ENCODE data around the gene TMEM132D. TPM values are rescaled to one million over a fixed set of nuclear protein-coding genes. Genes with fewer than 3 reads are reported as not detected.

The TMEM132D gene
- total RNA-seq, 2 donors from 2014 or later, result not detected

GRCh38 chr12:129790331-129790730, 113.5 kb downstream of the TMEM132D start:
- no peak overlapping the region for H3K27ac Mint-ChIP-seq
- no peak for DNase-seq (ENCODE audit: low spot score in 2 of 2)
- H3K9me3 Mint-ChIP-seq, result peaks cover 7 to 13% of the 10 kb centered on the region in 2 donors
- no peak for ATAC-seq
- H3K36me3 Mint-ChIP-seq, result peaks cover 0 to 4% of the 10 kb centered on the region in 2 donors

GRCh38 chr12:129789921-129790320, 113.9 kb downstream of the TMEM132D start:
- Mint-ChIP-seq H3K9me3 (peaks cover 7 to 13% of the 10 kb centered on the region in 2 donors), H3K36me3 (peaks cover 0 to 4% of the 10 kb centered on the region in 2 donors), H3K27ac (no peak overlapping the region)
- DNase-seq (ENCODE audit: low spot score in 2 of 2) (no peak), ATAC-seq (no peak)

- DNase-seq (ENCODE audit: low spot score in 2 of 2) (no peak), ATAC-seq (no peak)
- H3K27ac Mint-ChIP-seq, result no peak overlapping the region
- peaks cover 0 to 4% of the 10 kb centered on the region in 2 donors for H3K36me3 Mint-ChIP-seq
- peaks cover 7 to 13% of the 10 kb centered on the region in 2 donors for H3K9me3 Mint-ChIP-seq
Observed at GRCh38 chr12:129788506-129789084, 115.2 kb downstream of the TMEM132D start.

- ATAC-seq (no peak), DNase-seq (ENCODE audit: low spot score in 2 of 2) (no peak)
- Mint-ChIP-seq H3K36me3 (no peaks in the 10 kb centered on the region), H3K27ac (no peak overlapping the region), H3K9me3 (peaks cover 3 to 9% of the 10 kb centered on the region in 2 donors)
Observed at GRCh38 chr12:129779989-129780388, 123.8 kb downstream of the TMEM132D start.

- DNase-seq (ENCODE audit: low spot score in 2 of 2) (no peak), ATAC-seq (no peak)
- H3K36me3 Mint-ChIP-seq, result no peaks in the 10 kb centered on the region
- peaks cover 3 to 9% of the 10 kb centered on the region in 2 donors for H3K9me3 Mint-ChIP-seq
- no peak overlapping the region for H3K27ac Mint-ChIP-seq
Observed at GRCh38 chr12:129779033-129779432, 124.8 kb downstream of the TMEM132D start.

GRCh38 chr12:129776977-129777667, 126.7 kb downstream of the TMEM132D start:
- H3K27ac Mint-ChIP-seq, result no peak overlapping the region
- H3K36me3 Mint-ChIP-seq, result no peaks in the 10 kb centered on the region
- no peak for ATAC-seq
- no peak for DNase-seq (ENCODE audit: low spot score in 2 of 2)
- H3K9me3 Mint-ChIP-seq, result peaks cover 12 to 14% of the 10 kb centered on the region in 2 donors

GRCh38 chr12:129772501-129773493, 131.0 kb downstream of the TMEM132D start:
- Mint-ChIP-seq H3K9me3 (peaks cover 12% of the 10 kb centered on the region in 2 donors), H3K36me3 (peaks cover 0 to under 1% of the 10 kb centered on the region in 2 donors), H3K27ac (no peak overlapping the region)
- ATAC-seq, result no peak
- no peak for DNase-seq (ENCODE audit: low spot score in 2 of 2)

GRCh38 chr12:129771238-129771637, 132.6 kb downstream of the TMEM132D start:
- H3K36me3 Mint-ChIP-seq, result peaks cover 3 to 12% of the 10 kb centered on the region in 2 donors
- DNase-seq (ENCODE audit: low spot score in 2 of 2), result no peak
- H3K9me3 Mint-ChIP-seq, result peaks cover 19% of the 10 kb centered on the region in 2 donors
- no peak overlapping the region for H3K27ac Mint-ChIP-seq
- no peak for ATAC-seq

- peaks cover 12 to 21% of the 10 kb centered on the region in 2 donors for H3K36me3 Mint-ChIP-seq
- ATAC-seq (no peak), DNase-seq (ENCODE audit: low spot score in 2 of 2) (no peak)
- peaks cover 21 to 28% of the 10 kb centered on the region in 2 donors for H3K9me3 Mint-ChIP-seq
- H3K27ac Mint-ChIP-seq, result no peak overlapping the region
Observed at GRCh38 chr12:129765719-129766118, 138.1 kb downstream of the TMEM132D start.

GRCh38 chr12:129762436-129762835, 141.4 kb downstream of the TMEM132D start:
- peaks cover 18 to 20% of the 10 kb centered on the region in 2 donors for H3K9me3 Mint-ChIP-seq
- H3K36me3 Mint-ChIP-seq, result peaks cover 12 to 16% of the 10 kb centered on the region in 2 donors
- DNase-seq (ENCODE audit: low spot score in 2 of 2), result no peak
- no peak for ATAC-seq
- no peak overlapping the region for H3K27ac Mint-ChIP-seq

GRCh38 chr12:129753586-129753985, 150.2 kb downstream of the TMEM132D start:
- ATAC-seq, result no peak
- no peaks in the 10 kb centered on the region for H3K9me3 Mint-ChIP-seq
- H3K27ac Mint-ChIP-seq, result no peak overlapping the region
- DNase-seq (ENCODE audit: low spot score in 2 of 2), result no peak
- no peaks in the 10 kb centered on the region for H3K36me3 Mint-ChIP-seq

GRCh38 chr12:129750421-129750820, 153.4 kb downstream of the TMEM132D start:
- DNase-seq (ENCODE audit: low spot score in 2 of 2), result no peak
- H3K36me3 Mint-ChIP-seq, result no peaks in the 10 kb centered on the region
- H3K27ac Mint-ChIP-seq, result no peak overlapping the region
- ATAC-seq, result no peak
- H3K9me3 Mint-ChIP-seq, result no peaks in the 10 kb centered on the region

GRCh38 chr12:129746318-129746717, 157.5 kb downstream of the TMEM132D start:
- ATAC-seq (no peak), DNase-seq (ENCODE audit: low spot score in 2 of 2) (no peak)
- Mint-ChIP-seq H3K36me3 (no peaks in the 10 kb centered on the region), H3K27ac (no peak overlapping the region), H3K9me3 (peaks cover 6 to 8% of the 10 kb centered on the region in 2 donors)

- ATAC-seq, result no peak
- H3K27ac Mint-ChIP-seq, result no peak overlapping the region
- peaks cover 0 to 4% of the 10 kb centered on the region in 2 donors for H3K36me3 Mint-ChIP-seq
Observed at GRCh38 chr12:129729170-129729569, 174.7 kb downstream of the TMEM132D start.

GRCh38 chr12:129727100-129727499, 176.7 kb downstream of the TMEM132D start:
- no peak for DNase-seq (ENCODE audit: low spot score in 2 of 2)
- Mint-ChIP-seq H3K9me3 (peaks cover 24 to 26% of the 10 kb centered on the region in 2 donors), H3K36me3 (peaks cover 0 to 11% of the 10 kb centered on the region in 2 donors), H3K27ac (no peak overlapping the region)
- ATAC-seq, result no peak

More at GRCh38 chr12:129729170-129729569, 174.7 kb downstream of the TMEM132D start:
- DNase-seq (ENCODE audit: low spot score in 2 of 2), result no peak
- peaks cover 14% of the 10 kb centered on the region in 2 donors for H3K9me3 Mint-ChIP-seq

- peaks cover 15 to 21% of the 10 kb centered on the region in 2 donors for H3K9me3 Mint-ChIP-seq
- peaks cover 0 to 7% of the 10 kb centered on the region in 2 donors for H3K36me3 Mint-ChIP-seq
- ATAC-seq, result no peak
- H3K27ac Mint-ChIP-seq, result no peak overlapping the region
- no peak for DNase-seq (ENCODE audit: low spot score in 2 of 2)
Observed at GRCh38 chr12:129723260-129723659, 180.6 kb downstream of the TMEM132D start.

- ATAC-seq (no peak), DNase-seq (ENCODE audit: low spot score in 2 of 2) (no peak)
- Mint-ChIP-seq H3K9me3 (peaks cover 15 to 22% of the 10 kb centered on the region in 2 donors), H3K36me3 (peaks cover 0 to 9% of the 10 kb centered on the region in 2 donors), H3K27ac (no peak overlapping the region)
Observed at GRCh38 chr12:129720618-129721017, 183.2 kb downstream of the TMEM132D start.

Measured in activated naive CD4-positive, alpha-beta T cell treated with anti-CD3 and anti-CD28 coated beads, Interleukin-2, amount 50 U/mL, for 72 hours (primary cell).